ENCODE data around the gene HOMER3.
"Not testable (repeated sequence)": the region's sequence is repeated elsewhere in the genome, so short reads cannot be mapped to it uniquely, and the experiment has no call there.

The HOMER3 gene

DNA sequence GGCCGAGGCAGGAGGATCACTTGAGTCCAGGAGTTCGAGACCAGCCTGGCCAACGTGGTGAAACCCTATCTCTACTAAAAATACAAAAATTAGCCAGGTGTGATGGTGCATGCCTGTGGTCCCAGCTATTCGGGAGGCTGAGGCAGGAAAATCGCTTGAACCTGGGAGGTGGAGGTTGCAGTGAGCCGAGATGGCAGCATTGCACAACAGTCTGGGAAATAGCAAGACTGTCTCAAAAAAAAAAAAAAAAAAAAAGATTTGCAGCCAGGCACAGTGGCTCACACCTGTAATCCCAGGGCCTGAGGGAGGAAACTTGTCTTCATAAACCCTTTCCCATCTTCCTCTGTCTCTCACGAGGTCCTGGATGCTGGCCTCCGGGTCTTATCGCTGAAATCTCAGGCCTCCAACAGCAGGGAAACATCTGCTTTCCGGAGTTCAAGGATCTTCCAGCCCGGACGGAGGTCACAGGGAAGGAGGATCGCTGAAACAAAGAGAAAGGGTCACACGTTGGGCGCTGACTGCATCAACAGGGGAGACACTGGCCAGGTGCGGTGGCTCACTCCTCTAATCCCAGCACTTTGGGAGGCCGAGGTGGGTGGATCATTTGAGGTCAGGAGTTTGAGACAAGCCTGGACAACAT, 11.5 kb upstream of the HOMER3 start:
- not testable (repeated sequence) for DNase-seq (ENCODE audit: low read depth)

DNA sequence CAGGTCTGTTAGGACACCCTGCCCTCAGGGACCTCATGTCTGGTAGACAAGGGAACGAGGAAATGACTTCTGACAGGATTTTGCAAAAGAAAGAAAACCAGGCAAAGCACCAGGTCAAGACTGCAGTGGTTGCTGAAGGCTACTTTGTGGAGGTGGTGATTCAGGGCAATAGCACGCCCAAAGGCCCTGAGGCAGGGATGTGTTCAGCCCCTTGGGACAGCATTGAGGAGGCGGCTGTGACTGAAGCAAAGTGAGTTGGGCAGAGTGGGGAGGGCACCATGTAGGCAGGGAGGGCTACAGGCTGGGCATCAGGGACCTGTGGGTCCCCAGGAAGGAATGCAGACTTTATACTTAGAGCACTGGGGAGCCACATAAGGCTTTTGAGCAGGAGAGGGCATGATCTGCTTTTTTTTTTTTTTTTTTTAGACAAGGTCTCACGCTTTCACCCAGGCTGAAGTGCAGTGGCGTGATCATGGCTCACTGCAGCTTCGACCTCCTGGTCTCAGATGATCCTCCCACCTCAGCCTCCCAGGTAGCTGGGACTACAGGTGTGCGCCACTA, 10.8 kb upstream of the HOMER3 start:
- no peak for DNase-seq (ENCODE audit: low read depth)

DNA sequence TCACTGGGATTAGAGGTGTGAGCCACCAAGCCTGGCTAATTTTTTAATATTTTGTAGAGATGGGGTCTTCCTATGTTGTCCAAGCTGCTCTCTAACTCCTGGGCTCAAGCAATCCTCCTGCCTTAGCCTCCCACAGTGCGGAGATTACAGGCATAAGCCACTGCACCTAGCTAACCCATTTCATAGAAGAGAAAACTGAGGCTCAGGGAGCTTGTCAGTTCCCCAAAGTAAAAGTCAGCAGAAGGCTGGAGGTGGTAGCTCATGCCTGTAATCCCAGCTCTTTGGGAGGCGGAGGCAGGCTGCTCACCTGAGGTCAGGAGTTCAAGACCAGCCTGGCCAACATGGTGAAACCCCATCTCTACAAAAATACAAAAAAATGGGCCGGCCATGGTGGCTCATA, 8.8 kb upstream of the HOMER3 start:
- no peak for DNase-seq (ENCODE audit: low read depth)

DNA sequence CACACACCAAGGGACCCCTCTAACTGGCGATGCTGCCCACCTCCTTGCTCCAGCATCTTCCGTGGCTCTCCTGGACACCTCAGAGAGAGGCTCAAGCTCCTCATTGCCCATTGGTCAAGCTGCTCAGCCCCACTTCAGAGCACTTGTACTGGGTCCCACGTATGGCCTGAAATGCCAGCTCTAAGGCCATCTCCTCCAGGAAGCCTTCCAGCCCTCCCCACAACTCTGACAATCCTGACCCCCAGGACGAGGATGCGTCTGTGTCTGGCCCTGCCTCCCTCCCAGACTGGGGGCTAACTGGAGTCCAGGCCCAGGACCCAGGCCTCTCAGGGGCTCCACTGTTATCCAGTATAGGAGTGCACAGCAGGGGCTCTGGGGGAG, 7.9 kb upstream of the HOMER3 start:
- DNase-seq (ENCODE audit: low read depth) = no peak

DNA sequence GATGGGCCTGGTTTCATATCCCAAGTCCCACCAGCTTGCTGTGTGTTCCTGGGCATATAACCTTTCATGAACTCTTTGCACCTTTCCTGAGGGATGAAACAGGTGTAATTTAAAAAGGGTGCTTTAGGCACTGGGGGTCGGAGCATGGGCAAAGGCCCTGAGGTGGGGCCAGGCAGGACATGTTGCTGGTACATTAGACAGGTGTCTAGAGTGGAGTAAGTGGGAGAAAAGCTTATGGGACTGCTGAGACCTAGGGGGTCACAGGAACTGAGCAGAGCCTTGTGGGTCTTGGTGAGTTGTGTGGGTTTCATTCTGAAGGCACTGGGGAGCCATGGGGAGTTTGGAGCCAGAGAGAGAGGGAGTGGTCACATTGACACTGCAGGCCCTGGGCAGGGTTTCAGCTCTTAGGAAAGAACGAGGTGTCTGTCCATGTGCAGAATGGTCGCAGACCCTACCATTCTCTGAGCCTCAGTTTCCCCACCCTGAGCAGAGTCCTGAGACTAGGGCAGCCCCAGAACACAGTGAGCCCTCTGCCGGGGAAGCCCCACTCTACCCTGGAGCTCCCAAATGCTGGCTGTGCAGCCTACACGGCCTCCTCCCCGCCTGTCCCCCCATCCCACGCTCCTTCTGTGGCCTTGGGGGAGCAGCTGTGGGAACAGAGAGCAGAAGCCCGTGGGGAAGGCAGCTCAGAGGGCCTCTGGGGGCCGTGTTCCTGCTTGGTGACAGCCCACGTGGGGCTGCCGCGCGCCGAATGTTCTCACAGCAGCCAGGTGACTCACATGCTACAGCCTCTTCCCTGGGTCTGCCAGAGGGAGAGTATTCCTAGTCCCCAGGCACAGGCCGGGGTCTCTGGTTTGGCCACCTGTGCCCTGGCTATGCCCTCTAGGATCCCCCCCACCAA, 7.3 kb upstream of the HOMER3 start:
- DNase-seq (ENCODE audit: low read depth) = no peak

DNA sequence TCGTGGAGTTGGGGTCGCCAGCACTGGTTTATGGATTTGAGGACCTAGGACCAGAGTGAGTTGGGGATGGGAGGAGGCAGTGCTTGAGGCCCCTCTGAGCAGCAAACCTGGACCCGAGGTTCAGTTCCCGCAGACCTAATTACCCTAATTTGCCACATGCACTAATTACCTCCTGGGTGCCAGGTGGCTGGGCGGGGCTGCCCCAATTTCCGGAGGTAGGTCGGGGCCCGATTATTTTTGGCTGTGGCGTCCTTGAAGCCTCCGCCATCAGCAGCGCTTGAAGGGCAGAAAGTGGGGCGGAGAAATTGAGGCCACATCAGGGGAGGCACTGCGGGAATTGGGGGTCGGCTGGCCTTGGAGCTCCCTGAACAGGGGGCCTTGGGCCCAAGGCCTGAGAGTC, 5.9 kb upstream of the HOMER3 start:
- no peak for DNase-seq (ENCODE audit: low read depth)

DNA sequence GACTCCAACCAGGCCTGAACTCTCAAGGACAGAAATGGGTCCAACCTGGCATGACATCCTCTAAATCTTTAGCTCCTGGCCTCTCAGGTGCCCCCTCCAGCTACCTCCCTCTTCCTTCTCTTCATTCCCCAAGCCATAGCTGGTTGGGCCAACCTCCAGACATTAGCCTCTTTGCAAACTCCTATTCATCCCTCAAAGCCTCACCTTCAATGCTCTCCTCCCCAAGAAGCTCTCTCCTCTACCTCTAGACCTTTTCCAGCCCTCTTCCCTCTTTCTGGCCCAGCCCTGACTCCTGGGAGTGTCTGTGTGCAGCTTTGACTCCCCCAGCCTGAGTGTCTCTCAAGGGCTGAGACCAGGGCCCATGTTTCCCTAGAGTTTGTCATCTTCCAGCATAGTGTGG, 5.3 kb upstream of the HOMER3 start:
- DNase-seq (ENCODE audit: low read depth) = no peak

DNA sequence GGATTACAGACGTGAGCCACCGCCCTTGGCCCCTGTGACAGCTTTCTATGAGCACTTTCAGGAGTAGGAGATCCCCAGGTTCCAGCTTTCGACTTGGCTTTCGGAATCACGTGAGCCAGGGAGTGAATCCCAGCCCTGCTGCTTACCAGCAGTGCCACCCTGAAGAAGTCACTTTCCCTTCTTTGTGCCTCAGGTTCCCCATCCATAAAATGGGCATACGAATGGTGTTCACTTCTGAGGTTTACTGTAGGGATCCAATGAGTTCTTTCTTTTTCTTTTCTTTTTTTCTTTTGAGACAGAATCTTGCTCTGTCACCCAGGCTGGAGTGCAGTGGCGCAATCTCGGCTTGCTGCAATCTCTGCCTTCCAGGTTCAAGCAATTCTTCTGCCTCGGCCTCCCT, 4.3 kb upstream of the HOMER3 start:
- DNase-seq (ENCODE audit: low read depth) = no peak

DNA sequence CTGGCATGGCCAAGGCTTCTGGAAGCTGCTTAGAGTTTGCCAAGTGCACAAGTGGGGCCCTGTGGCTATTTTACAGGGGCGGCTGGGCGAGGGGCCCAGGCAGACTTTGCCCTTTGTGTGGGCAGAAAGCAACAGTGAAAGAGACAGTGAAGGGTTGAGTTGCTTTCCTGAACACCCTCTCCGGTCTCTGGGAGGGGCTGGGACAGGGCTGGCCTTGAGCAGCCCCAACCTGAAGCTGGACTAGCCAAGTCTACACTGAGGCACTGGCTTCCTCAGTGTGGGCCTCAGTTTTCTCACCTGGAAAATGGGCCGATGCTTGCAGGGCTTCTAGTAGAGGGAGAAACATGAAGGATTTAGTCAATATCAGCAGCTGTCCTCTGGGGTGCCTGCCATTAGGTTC, 2.4 kb upstream of the HOMER3 start:
- no peak for DNase-seq (ENCODE audit: low read depth)

DNA sequence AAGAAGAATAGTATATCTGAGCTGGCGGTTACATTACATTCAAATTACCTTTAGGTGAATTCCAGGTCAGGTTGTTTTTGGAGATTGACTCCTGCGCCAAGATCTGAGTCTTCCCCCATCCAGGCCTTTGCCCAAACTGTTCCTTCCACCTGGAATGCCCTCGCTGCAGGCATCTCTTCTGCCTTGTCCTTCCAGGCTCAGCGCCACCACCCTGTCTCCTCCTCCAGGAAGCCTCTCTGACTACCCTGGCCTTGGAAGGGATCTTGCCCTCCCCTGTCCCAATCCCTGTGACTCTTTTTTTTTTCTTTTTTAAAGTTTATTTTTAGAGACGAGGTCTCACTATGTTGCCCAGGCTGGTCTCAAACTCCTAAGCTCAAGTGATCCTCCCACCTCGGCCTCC, 1.7 kb upstream of the HOMER3 start:
- DNase-seq (ENCODE audit: low read depth) = no peak

DNA sequence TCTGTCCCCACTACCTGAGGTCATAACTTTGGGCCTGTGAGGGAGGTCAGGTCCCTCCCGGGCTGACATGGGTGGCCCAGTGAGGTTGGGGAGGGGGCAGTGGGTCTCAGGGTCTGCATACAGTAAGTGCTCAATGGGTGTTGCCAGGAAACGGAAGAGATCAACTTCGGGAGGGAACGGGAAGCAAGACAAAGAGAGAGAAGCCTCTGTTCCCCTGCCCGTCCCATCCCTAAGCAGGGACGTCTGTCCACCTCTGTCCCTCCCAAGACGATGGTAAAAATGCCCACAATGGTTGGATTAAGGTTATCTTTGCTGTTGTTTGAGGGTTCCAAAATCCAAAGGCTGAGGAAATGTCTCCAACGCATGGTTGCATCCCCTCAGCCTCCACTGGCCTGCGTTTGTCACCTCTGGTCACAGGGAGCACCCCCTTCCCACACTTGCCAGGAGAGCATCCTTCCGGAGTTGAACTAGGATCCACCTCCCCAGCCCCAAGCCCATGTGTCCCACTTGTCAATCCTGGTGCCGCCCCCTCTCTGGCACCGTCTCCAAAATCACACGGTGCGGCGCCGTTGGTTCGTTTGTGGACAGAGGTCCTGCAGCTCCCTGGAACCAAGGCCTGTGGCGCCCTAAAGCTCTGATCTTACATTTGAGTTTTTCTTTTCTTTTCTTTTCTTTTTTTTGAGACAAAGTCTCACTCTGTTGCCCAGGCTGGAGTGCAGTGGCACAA, 774 bp upstream of the HOMER3 start:
- no peak for DNase-seq (ENCODE audit: low read depth)

DNA sequence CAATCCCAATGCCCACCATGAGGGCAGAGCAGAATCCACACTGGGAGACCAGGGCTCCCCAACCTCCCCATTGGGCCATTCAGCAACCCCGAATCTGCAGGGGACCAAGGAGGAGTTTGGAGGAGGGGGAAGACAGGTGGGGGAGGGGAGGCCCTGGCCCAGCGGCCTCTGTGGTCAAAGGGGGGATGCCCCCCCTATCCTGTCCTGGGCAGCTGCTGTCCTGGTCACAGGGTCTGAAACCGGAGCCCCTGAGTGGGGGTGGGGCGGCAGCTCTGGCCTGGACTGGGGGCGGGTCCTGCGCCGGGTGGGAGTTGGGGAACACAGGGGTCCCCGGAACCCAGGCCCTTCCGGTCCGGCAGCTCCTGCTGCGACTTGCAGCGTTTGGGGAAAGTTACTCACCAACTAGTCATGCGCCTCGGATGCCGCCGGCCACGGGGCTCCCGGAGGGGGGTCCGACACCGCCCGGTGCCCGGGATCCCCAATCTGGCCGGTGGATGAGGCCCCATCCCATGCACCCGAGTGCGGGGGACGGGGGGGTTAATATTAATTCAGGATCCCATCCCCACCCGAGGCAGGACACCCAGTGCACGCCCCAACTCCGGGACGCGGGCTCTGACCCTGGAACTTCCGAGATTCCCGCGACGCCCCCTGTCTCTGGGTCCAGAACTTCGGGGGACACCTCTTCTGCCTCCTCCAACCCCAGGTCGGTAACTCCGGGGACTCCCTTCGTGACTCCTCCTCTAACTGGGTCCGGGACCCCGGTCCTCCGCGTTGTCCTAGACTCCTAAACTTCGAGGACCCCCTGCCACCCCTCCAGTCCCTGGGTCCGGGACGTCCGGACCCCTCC, 872 bp downstream of the HOMER3 start:
- DNase-seq (ENCODE audit: low read depth) = no peak

DNA sequence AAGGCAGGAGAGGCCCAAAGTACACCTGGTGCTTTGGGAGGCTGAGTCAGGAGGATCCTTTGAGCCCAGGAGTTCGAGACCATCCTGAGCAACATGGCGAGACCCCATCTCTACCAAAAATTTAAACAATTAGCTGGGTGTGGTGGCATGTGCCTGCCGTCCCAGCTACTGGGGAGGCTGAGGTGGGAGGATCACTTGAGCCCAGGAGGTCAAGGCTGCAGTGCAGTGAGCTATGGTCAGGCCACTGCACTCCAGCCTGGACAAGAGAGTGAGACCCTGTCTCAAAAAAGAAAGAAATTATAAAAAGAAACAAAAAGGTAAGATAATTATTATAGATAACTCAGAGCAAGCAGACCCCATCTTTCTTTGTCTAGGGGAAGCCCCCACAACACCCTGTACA, 1.9 kb downstream of the HOMER3 start:
- no peak for DNase-seq (ENCODE audit: low read depth)

DNA sequence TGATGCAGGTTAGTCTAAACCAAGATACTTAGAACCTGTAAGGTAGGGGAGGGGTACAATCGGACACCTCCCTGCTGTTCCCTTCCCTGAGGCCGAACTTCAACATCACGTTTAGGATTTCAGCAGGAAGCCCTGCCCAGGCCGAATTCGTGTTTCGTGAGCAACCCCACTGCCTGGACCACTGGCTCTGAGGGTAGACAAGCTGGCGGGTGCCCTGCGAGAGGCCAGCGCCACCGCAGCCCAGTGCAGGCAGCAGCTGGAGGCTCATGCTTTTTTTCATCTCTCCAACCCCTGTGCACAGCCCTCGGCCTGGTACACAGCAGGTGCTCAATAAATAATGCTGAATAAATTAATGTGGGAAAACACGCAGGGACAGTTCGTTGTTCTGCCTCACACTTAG, 7.7 kb downstream of the HOMER3 start:
- DNase-seq (ENCODE audit: low read depth) = no peak

DNA sequence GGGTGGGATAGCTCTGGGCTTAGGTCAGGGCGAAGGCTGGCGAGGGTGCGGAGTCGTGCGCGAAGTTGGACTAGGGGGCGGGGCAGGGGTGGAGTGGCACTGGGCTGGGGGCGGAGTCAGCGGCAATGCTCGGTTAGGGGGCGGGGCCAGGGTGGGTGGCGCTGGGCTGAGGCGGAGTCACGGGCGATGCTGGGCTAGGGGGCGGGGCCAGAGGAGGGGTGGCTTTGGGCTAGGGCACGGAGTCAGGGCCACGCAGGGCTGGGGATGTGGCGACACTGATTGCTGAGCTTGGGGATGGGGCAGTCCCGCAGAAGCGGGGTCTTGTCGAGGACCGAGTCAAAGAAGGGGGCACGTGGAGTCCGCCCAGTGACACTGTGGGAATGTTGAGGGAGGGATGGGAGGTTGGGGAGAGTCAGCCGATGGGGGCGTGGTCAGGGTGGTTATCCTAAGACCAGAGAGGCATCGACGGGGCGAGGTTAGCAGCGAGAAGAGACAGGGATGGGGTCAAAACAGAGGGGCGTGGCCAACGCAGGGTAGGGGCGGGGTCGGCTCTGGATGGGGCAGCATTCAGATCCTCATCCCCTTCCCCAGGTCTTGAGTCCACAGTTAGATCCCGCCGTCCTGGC, 8.7 kb downstream of the HOMER3 start:
- DNase-seq (ENCODE audit: low read depth) = peak; percentile 74

DNA sequence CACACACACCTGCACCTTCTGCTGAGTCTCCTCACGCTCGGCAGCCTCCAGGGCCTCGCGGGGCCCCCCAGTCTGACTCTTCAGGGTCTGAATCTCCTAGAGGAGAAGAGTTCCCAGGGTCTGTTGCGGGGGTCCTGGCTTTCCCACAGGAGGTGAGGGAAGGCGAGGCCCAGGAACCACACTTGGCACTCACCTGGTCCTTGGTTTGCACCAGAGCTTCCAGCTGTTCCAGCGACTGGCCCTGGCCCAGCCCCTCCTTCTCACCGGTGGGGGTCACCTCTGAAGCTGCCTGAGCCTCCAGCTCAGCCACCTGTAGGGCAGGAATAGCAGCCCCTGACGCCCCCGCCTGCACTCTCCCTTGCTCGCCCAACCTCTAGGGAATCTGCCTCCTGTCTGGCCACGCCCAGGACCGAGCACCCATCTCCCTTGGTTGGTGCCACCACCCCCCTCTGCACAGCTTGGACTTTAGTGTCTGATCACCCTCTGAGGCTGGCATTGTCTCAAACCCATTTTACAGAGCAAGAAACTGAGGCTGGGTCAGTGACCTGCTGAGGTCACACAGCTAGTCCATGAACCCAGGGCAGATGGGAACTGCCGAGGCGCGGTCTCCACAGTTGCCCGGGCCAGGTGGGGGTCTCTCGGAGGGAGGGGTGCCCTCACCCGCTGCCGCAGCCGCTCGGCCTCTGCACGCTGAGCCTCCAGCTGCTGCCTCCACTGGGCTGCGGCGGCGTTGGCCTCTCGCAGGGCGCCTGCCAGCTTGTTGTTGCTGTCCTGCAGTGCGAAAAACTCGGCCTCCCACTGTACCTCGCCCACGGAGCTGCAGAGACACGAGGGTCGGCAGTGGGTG, 9.5 kb downstream of the HOMER3 start:
- DNase-seq (ENCODE audit: low read depth) = no peak

DNA sequence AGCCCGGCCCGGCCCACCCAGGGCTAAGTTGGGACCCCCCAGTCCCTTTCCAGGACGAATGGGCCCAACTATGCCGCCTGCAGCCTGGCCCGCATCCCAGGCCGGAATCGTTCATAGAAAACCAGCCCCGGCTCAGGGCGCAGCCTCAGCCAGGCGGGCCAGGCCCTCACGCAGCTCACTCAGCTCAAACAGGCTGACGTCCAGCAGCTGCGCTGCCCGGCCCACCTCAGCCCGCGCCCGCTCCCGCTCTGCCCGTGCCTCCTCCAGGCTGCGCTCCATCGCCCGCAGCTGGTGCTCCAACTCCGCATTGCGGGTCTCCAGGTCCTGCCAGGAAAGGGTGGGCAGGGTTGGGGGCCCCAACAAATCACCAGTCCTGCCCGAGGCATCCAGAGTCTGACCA, 11.7 kb downstream of the HOMER3 start:
- no peak for DNase-seq (ENCODE audit: low read depth)

DNA sequence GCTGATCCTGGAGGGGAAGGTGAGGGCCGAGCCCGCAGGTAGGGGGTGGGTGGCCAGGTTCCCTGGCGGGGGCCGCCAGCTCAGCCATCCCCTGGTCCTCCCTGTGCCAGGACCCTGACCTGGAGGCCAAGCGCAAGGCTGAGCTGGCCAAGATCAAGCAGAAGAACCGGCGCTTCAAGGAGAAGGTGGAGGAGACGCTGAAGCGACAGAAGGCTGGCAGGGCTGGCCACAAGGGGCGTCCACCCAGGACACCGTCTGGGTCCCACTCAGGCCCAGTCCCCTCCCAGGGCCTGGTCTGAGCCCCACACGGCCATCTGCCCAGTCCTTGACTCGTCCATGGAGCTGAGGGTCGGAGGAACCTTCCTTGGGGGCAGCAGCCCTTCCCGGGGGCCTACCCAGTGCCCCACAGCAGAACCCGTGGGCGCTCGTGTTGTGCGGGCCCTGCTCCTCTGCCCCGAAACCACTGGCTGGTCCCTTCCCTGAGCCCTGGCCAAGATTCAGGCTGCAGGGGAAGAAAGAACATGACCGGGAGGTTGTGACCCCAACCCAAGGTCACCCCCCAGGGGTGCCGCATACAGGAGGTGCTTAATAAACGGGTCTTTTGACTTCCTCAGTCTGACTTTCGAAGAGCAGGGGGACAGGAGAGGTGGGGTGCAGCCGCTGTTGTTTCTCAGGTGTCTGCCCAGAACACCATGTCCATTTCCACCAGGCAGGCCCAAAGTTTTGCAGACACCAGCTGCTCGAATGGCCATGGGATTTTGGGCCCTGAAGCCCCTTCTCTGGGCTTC, 12.8 kb downstream of the HOMER3 start:
- DNase-seq (ENCODE audit: low read depth) = no peak

DNA sequence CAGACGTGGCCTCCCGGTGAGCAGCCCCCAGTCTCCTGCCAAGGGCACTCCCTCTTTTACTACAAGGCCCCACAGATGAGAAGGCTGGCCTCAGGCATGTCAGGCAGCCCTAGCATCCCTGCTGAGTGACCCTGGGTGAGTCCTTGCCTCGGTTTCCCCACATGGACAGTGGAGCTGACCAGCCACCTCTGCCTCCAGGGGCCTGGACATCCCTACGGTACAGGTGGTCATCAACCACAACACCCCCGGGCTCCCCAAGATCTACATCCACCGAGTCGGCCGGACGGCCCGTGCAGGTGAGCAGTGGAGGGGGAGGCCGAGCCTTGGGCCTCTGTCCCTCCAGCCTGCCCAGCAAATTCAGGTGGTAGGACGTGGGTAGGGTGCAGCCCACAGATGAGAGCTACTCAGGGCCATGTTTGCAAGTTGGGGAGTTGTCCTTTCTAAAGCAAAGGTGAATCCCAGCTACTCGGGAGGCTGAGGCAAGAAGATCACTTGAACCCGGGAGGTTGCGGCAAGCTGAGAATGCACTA, 16.3 kb downstream of the HOMER3 start:
- no peak for DNase-seq (ENCODE audit: low read depth)

All from stimulated activated CD8-positive, alpha-beta memory T cell treated with anti-CD3 and anti-CD28 coated beads, Interleukin-15, amount 100 ng/mL, for 24 hours (primary cell).